ENCODE data around the gene ATP5MC2.

DNA sequence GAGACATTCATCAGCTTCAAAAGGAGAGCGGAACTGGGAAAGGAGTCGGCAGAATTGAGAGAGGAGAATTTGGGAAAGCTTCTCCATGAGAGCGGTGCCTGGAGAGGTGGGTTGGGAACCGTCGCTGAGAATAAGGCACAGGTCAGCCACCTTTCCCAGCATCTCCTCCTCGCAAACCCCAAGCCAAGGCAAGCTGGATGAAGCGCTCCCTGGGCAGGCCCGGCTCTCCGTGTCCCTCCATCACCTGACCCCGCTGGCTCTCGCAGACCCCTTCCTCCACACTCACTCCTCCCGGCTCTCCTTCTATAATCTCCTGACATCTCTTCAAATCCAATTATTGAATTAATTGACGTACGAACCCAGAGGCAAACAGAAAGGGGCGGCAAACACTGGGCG lies 18.9 kb upstream of the ATP5MC2 start:
- TF ChIP-seq, protein P1, sequence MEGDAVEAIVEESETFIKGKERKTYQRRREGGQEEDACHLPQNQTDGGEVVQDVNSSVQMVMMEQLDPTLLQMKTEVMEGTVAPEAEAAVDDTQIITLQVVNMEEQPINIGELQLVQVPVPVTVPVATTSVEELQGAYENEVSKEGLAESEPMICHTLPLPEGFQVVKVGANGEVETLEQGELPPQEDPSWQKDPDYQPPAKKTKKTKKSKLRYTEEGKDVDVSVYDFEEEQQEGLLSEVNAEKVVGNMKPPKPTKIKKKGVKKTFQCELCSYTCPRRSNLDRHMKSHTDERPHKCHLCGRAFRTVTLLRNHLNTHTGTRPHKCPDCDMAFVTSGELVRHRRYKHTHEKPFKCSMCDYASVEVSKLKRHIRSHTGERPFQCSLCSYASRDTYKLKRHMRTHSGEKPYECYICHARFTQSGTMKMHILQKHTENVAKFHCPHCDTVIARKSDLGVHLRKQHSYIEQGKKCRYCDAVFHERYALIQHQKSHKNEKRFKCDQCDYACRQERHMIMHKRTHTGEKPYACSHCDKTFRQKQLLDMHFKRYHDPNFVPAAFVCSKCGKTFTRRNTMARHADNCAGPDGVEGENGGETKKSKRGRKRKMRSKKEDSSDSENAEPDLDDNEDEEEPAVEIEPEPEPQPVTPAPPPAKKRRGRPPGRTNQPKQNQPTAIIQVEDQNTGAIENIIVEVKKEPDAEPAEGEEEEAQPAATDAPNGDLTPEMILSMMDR (IDR thresholded peaks at IDR 0.05 in 2 of 3, conservative IDR thresholded peaks at IDR 0.05 in 1 of 3; ENCODE audit: insufficient read depth in 2 of 3, low read depth in 1 of 3, low read length in 3 of 3) = no peak
- TF ChIP-seq, protein P2, sequence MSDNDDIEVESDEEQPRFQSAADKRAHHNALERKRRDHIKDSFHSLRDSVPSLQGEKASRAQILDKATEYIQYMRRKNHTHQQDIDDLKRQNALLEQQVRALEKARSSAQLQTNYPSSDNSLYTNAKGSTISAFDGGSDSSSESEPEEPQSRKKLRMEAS (CRISPR knock-in tag; IDR thresholded peaks at IDR 0.05) = no peak
- TF ChIP-seq, protein P3, sequence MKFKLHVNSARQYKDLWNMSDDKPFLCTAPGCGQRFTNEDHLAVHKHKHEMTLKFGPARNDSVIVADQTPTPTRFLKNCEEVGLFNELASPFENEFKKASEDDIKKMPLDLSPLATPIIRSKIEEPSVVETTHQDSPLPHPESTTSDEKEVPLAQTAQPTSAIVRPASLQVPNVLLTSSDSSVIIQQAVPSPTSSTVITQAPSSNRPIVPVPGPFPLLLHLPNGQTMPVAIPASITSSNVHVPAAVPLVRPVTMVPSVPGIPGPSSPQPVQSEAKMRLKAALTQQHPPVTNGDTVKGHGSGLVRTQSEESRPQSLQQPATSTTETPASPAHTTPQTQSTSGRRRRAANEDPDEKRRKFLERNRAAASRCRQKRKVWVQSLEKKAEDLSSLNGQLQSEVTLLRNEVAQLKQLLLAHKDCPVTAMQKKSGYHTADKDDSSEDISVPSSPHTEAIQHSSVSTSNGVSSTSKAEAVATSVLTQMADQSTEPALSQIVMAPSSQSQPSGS (CRISPR knock-in tag; IDR thresholded peaks at IDR 0.05) = no peak
- TF ChIP-seq POLR2A (conservative IDR thresholded peaks at IDR 0.05) = no peak

Data from K562 (cell line).